SU-DHL-6 (cell line): ENCODE results near the gene ANKRD29.

ENCODE experiments used
- CTCF ChIP-seq: fragments of 200-600 bp; sonication (generic); IDR thresholded peaks from one replicate; pipeline ENCODE4 v1.5.1; 2017; ENCODE audit warnings: antibody characterized with exemption, mild to moderate bottlenecking, low read length, moderate library complexity; ENCODE audit not compliant: insufficient read depth, poor library complexity, severe bottlenecking
- EZH2phosphoT487 ChIP-seq: fragments of 200-600 bp; sonication (generic), shearing (Covaris generic); conservative IDR thresholded peaks from 2 replicates; pipeline ENCODE4 v1.6.1; 2018; ENCODE audit warnings: mild to moderate bottlenecking, antibody characterized with exemption, low read length, moderate library complexity, mixed read lengths

GRCh38 chr18:23632615-23633014, 30.1 kb downstream of the ANKRD29 start:
- TF ChIP-seq CTCF (no peak), EZH2phosphoT487 (no peak)
